GM21529 (cell line): Measurements from ENCODE around the gene CFAP299.

ENCODE experiments used
- ATAC-seq: cut with Tn5 transposase; IDR thresholded peaks from one replicate; pipeline ENCODE4 v1.9.1; 2021; ENCODE audit not compliant: unreplicated experiment

Gene CFAP299

GRCh38 chr4:80495865-80496264, 160.3 kb downstream of the CFAP299 start:
- no peak for ATAC-seq

- no peak for ATAC-seq
Measured at GRCh38 chr4:80498725-80499124, 163.2 kb downstream of the CFAP299 start.

- no peak for ATAC-seq
Measured at GRCh38 chr4:80500613-80501012, 165.1 kb downstream of the CFAP299 start.

- no peak for ATAC-seq
Measured at GRCh38 chr4:80507077-80507476, 171.5 kb downstream of the CFAP299 start.

GRCh38 chr4:80507507-80507906, 172.0 kb downstream of the CFAP299 start:
- peak; percentile 88 for ATAC-seq

- no peak for ATAC-seq
Measured at GRCh38 chr4:80515496-80515895, 180.0 kb downstream of the CFAP299 start.

- ATAC-seq: no peak
Measured at GRCh38 chr4:80521438-80521837, 185.9 kb downstream of the CFAP299 start.

GRCh38 chr4:80526697-80527096, 191.2 kb downstream of the CFAP299 start:
- no peak for ATAC-seq

- ATAC-seq: no peak
Measured at GRCh38 chr4:80529026-80529425, 193.5 kb downstream of the CFAP299 start.

GRCh38 chr4:80532674-80533333, 197.3 kb downstream of the CFAP299 start:
- no peak for ATAC-seq

- no peak for ATAC-seq
Measured at GRCh38 chr4:80535551-80535950, 200.0 kb downstream of the CFAP299 start.

GRCh38 chr4:80538276-80538926, 202.9 kb downstream of the CFAP299 start:
- ATAC-seq: no peak

GRCh38 chr4:80539190-80539589, 203.7 kb downstream of the CFAP299 start:
- ATAC-seq: no peak

GRCh38 chr4:80540349-80540748, 204.8 kb downstream of the CFAP299 start:
- peak; percentile 13 for ATAC-seq

- ATAC-seq: peak; percentile 97
Measured at GRCh38 chr4:80540785-80541469, 205.4 kb downstream of the CFAP299 start.

GRCh38 chr4:80542747-80543146, 207.2 kb downstream of the CFAP299 start:
- no peak for ATAC-seq

- ATAC-seq: no peak
Measured at GRCh38 chr4:80560337-80560736, 224.8 kb downstream of the CFAP299 start.

GRCh38 chr4:80566203-80566872, 230.8 kb downstream of the CFAP299 start:
- no peak for ATAC-seq

- no peak for ATAC-seq
Measured at GRCh38 chr4:80568891-80569290, 233.4 kb downstream of the CFAP299 start.

GRCh38 chr4:80576796-80577195, 241.3 kb downstream of the CFAP299 start:
- ATAC-seq: no peak

- no peak for ATAC-seq
Measured at GRCh38 chr4:80578001-80578400, 242.5 kb downstream of the CFAP299 start.

GRCh38 chr4:80585542-80585941, 250.0 kb downstream of the CFAP299 start:
- no peak for ATAC-seq
